Heart left ventricle (tissue), 16 donors: ENCODE data around the gene RDH8. TPM values are rescaled to one million over a fixed set of nuclear protein-coding genes. Genes with fewer than 3 reads are reported as not detected.
A peak's percentile ranks its signal among the peaks of the same experiment; 100 is the strongest.

ENCODE experiments used
- ATAC-seq, 4 donors: fragments of 200-7000 bp; cut with Tn5 transposase; one replicate each; pipeline ENCODE4 v1.9.1; 2020 to 2022; ENCODE audit warnings: moderate library complexity in 4 of 4, mild to moderate bottlenecking in 3 of 4, moderate number of reproducible peaks in 1 of 4
- DNase-seq, 5 donors: peaks; one replicate each; pipeline ENCODE4 v3.0.0-alpha.2; 2020
- H3K27ac ChIP-seq, 12 donors: fragments of 200-600 bp; sonication (generic) in 4 of 12; one replicate each; pipeline versions ENCODE4 v1.5.0 to v1.8.0; 2016 to 2022; ENCODE audit warnings: mild to moderate bottlenecking in 2 of 12
- H3K27me3 ChIP-seq, 9 donors: fragments of 200-600 bp; sonication (generic) in 2 of 9; one replicate each; pipeline versions ENCODE4 v1.5.1 to v1.8.0; 2016 to 2022; ENCODE audit warnings: mild to moderate bottlenecking in 3 of 9
- H3K36me3 ChIP-seq, 9 donors: fragments of 200-600 bp; sonication (generic) in 2 of 9; one replicate each; pipeline versions ENCODE4 v1.5.0 to v1.8.0; 2018 to 2022; ENCODE audit warnings: mild to moderate bottlenecking in 2 of 9
- H3K4me1 ChIP-seq, 12 donors: fragments of 200-600 bp; sonication (generic) in 4 of 12; one replicate each; pipeline versions ENCODE4 v1.5.0 to v1.8.0; 2016 to 2022; ENCODE audit warnings: mild to moderate bottlenecking in 3 of 12
- H3K4me3 ChIP-seq, 12 donors: fragments of 200-600 bp; sonication (generic) in 4 of 12; one replicate each; pipeline versions ENCODE4 v1.5.0 to v1.8.0; 2017 to 2022; ENCODE audit warnings: mild to moderate bottlenecking in 9 of 12, moderate library complexity in 4 of 12
- H3K9me3 ChIP-seq, 12 donors: fragments of 200-600 bp; sonication (generic) in 4 of 12; one replicate each; pipeline versions ENCODE4 v1.5.0 to v1.8.0; 2016 to 2022; ENCODE audit warnings: mild to moderate bottlenecking in 1 of 12
- POLR2A ChIP-seq, 2 donors: fragments of 450-650 bp; IDR thresholded peaks; one replicate each; pipeline ENCODE4 v1.6.1; 2017; ENCODE audit warnings: antibody characterized with exemption in 2 of 2, mild to moderate bottlenecking in 2 of 2, moderate library complexity in 2 of 2
- WGBS, 4 donors: extraction: QIAGEN DNeasy Blood & Tissue Kit in 2 of 4; methylation state at CpG; one replicate each; pipeline versions ENCODE4 v1.1.5 to v1.1.7; 2013 to 2018; 5-methylcytosine and 5-hydroxymethylcytosine counted together
- intact Hi-C, 10 donors: fragments of 100-400 bp; cut with DNase I; formaldehyde crosslinking; loops; one replicate each; pipeline versions ENCODE4 v1.11.1 to v1.14.2; 2022
- polyA plus RNA-seq, 2 donors: library from polyadenylated mRNA; stranded (reverse); fragments of 200-250 nt; gene quantifications; one replicate each; pipeline ENCODE4 v1.2.3, GENCODE V29; 2013
- total RNA-seq, 9 donors: library from RNA; depleted of rRNA in 2 of 9; stranded (reverse); fragments of >200 nt in 2 of 9; fragmentation: NEBNext Ultra II Directional in 3 of 9; extraction: Animal tissue kit (Norgen Biotek cat#: 25700) in 3 of 9; gene quantifications; one replicate each; pipeline versions ENCODE4 v1.1.0 to v1.2.4, GENCODE V29; 2016 to 2023
- TF ChIP-seq, protein P1 (sequence below), 12 donors: fragments of 200-600 bp; sonication (generic) in 4 of 12; IDR thresholded peaks; one replicate each; pipeline versions ENCODE4 v1.5.0 to v1.8.0; 2018 to 2022; ENCODE audit warnings: antibody characterized with exemption in 12 of 12, mild to moderate bottlenecking in 5 of 12
- donor health status: ischemic (EF 13 %, LVEDD 7.1; RV severe dilation, severe dysfunction).
- donor health status: healthy with polysubstance abuse.
- donor health status: DM: no; HTN: yes; CAD: no.
- donor health status: DM: no; HTN: no; CAD: no.
- donor health status: ischemic (EF 25% LVEDD 6.9; RV normal size, moderate dysfunction).
- donor health status: ischemic (EF 25% LVEDD 5.7; RV mildly dilated, moderate dysfunction).
- donor health status: healthy.
- donor health status: DM: yes; HTN: yes; CAD: no.
- donor health status: ischemic (EF 35%, LVEDD 5.7; RV mildly dilated, moderate dysfunction).
- donor health status: nonischemic (EF 11% LVEDD 7.7; RV severe dilation, severe dysfunction).
- donor health status: DM: yes; HTN: yes; CAD: no.
- donor health status: PGD.
- donor health status: ischemic (EF 29% LVEDD 5.4; RV normal size, mild dysfunction).
- donor health status: nonischemic (EF 23%, LVEDD 6.1; RV moderate dilation, normal function).

Gene RDH8
- total and polyA plus RNA-seq, 11 donors: not detected

DNA sequence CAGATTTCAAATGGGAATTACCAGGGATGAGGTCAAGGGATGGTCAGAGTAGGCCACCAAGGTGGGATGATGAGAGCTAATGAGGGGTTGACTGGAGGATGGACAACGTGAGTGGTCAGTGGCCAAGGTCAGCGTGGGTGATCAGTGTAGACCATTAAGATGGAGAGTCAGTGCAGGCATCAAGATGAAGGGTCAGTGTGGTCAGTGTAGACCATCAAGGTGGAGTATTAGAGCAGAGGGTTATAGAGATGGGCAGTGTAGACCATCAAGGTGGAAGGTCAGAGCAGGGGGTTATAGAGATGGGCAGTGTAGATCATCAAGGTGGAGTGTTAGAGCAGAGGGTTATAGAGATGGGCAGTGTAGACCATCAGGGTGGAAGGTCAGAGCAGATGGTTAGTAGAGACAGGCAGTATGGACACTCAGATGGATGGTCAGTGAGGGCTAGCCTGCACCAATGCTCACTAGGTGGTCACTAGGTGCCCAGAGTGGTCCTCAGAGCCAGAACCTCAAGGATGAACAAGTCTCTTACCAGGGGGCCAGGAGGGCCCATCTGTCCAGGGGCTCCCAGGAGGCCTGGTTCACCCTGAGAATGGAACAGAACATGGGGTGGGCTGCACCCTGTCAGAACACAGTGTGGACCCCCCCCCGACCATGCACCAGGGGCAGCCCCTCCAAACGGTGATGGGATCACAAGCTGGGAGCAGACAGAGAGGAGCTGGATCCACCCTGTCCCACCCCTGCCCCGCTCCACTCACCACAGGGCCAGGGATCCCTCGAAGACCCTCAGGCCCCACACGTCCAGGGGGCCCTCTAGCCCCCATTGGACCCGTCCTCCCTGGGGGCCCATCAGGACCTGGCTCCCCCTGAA is 44.2 kb upstream of the RDH8 start:
- Histone ChIP-seq H3K36me3 (peaks cover 0 to 78% (median 30%) of the 10 kb centered on the region in 9 donors), H3K4me3 (no peak overlapping the region), H3K27ac (no peak overlapping the region), H3K9me3 (no peaks in the 10 kb centered on the region), H3K4me1 (no peaks in the 10 kb centered on the region), H3K27me3 (peaks cover 0 to 37% (median 10%) of the 10 kb centered on the region in 9 donors)
- WGBS, 4 donors: 68 to 79% (median 73%) methylated on average over 3 to 8 of the region's 8 CpGs
- DNase-seq: peak in 1 of 5 donors; percentile 28
- peak in 1 of 4 donors; percentile 7 for ATAC-seq
- TF ChIP-seq, protein P1, sequence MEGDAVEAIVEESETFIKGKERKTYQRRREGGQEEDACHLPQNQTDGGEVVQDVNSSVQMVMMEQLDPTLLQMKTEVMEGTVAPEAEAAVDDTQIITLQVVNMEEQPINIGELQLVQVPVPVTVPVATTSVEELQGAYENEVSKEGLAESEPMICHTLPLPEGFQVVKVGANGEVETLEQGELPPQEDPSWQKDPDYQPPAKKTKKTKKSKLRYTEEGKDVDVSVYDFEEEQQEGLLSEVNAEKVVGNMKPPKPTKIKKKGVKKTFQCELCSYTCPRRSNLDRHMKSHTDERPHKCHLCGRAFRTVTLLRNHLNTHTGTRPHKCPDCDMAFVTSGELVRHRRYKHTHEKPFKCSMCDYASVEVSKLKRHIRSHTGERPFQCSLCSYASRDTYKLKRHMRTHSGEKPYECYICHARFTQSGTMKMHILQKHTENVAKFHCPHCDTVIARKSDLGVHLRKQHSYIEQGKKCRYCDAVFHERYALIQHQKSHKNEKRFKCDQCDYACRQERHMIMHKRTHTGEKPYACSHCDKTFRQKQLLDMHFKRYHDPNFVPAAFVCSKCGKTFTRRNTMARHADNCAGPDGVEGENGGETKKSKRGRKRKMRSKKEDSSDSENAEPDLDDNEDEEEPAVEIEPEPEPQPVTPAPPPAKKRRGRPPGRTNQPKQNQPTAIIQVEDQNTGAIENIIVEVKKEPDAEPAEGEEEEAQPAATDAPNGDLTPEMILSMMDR (IDR thresholded peaks at IDR 0.05): no peak
- TF ChIP-seq POLR2A (IDR thresholded peaks at IDR 0.05): no peak
- intact Hi-C loops: no loop called here

DNA sequence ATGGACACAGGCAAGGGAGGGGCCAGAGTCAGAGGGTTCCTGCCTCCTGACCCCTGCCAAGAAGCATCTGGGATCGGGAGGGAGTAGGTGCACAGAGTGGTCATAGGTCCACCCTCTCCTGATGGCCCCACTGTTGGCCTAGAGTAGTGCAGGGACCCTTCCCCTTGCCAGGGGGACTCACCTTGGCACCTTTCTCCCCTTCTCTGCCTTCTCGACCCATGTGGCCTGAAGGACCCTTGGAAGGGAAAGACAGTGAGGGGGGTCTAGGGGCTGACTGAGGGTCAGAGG is 43.7 kb upstream of the RDH8 start:
- Histone ChIP-seq H3K4me1 (no peaks in the 10 kb centered on the region), H3K9me3 (no peaks in the 10 kb centered on the region), H3K36me3 (peaks cover 0 to 75% (median 33%) of the 10 kb centered on the region in 9 donors), H3K27me3 (peaks cover 0 to 31% (median 10%) of the 10 kb centered on the region in 9 donors), H3K27ac (no peak overlapping the region), H3K4me3 (no peak overlapping the region)
- TF ChIP-seq, protein P1 (IDR thresholded peaks at IDR 0.05): no peak
- no peak for TF ChIP-seq POLR2A (IDR thresholded peaks at IDR 0.05)
- 81 to 100% (median 86%) methylated on average over 2 of the region's 2 CpGs for WGBS, 4 donors
- ATAC-seq: no peak
- intact Hi-C loops: no loop called here
- DNase-seq: peak in 1 of 5 donors; percentile 20

DNA sequence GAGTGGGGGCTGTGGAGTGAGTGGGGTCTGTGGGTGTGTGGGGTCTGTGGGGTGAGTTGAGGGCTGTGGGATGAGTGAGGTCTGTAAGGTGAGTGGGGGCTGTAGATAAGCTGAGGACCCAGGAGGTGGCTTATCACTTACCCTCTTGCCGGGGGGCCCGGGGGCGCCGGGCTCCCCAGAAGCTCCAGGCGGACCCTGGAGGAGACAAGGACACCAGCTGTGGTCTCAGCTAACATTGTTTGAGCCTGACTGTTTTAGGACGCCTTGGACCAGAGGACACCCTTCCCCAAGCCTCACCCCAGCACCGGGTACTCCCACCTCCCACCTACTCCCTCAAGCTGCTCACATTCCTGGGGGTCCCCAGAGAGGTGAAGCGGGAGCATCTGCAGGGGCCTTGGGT is 42.8 kb upstream of the RDH8 start:
- peaks cover 0 to 82% (median 33%) of the 10 kb centered on the region in 9 donors for H3K36me3 ChIP-seq
- H3K9me3 ChIP-seq: no peaks in the 10 kb centered on the region
- TF ChIP-seq, protein P1 (IDR thresholded peaks at IDR 0.05): no peak
- TF ChIP-seq POLR2A (IDR thresholded peaks at IDR 0.05): no peak
- H3K27ac ChIP-seq: no peak overlapping the region
- intact Hi-C loops: no loop called here
- H3K4me3 ChIP-seq: no peak overlapping the region
- DNase-seq: peak in 1 of 5 donors; percentile 21
- ATAC-seq: no peak
- 69 to 83% (median 75%) methylated on average over 8 of the region's 8 CpGs for WGBS, 4 donors
- no peaks in the 10 kb centered on the region for H3K4me1 ChIP-seq
- H3K27me3 ChIP-seq: peaks cover 0 to 28% (median 9%) of the 10 kb centered on the region in 9 donors

DNA sequence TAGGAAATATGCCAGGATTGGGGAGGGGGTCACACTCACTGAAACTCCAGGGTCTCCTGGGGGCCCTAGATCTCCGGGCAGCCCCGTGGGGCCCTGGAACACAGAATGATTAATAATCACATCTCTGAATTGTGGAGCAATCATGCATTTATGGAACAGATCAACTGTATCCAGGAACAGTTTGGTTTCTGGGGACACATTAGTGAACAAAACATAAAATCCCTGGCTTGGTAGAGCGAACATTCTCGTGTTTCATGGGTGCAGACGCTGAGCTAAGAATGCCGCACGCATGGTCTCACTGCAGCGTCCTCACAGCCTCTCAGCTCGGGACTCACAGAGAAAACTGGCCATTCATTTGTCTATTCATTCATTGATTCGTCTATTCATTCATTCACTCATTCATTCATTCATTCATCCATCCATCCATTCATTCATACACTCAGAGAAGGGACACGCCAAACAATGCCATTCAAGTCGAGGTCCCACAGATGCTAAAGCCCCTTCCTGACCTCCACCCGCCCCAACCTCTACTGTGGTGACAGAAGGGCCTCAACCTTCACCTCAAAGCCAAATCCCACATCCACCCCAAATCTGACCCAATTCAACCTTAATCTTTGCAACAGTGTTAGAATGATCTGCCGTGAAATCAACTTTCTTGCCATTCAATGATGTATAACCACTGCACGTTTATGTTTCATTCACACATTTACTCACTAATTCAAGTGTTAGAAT is 42.0 kb upstream of the RDH8 start:
- TF ChIP-seq, protein P1 (IDR thresholded peaks at IDR 0.05): no peak
- TF ChIP-seq POLR2A (IDR thresholded peaks at IDR 0.05): no peak
- H3K9me3 ChIP-seq: no peaks in the 10 kb centered on the region
- DNase-seq (peak in 1 of 5 donors; percentile 4), ATAC-seq (no peak)
- WGBS, 4 donors: 73 to 79% (median 75%) methylated on average over 15 of the region's 15 CpGs
- H3K27me3 ChIP-seq: peaks cover 0 to 19% (median 3%) of the 10 kb centered on the region in 9 donors
- H3K27ac ChIP-seq: no peak overlapping the region
- H3K36me3 ChIP-seq: peaks cover 0 to 74% (median 30%) of the 10 kb centered on the region in 9 donors
- no peaks in the 10 kb centered on the region for H3K4me1 ChIP-seq
- intact Hi-C loops: no loop called here
- H3K4me3 ChIP-seq: no peak overlapping the region
